GM19468 (cell line): ENCODE results near the gene OTOP1.
"Not testable (repeated sequence)": the region's sequence is repeated elsewhere in the genome, so short reads cannot be mapped to it uniquely, and the experiment has no call there.

Experiments used
- ATAC-seq: cut with Tn5 transposase; IDR thresholded peaks from one replicate; pipeline ENCODE4 v1.9.1; 2021; ENCODE audit warnings: mild to moderate bottlenecking, moderate library complexity, moderate number of reproducible peaks; ENCODE audit not compliant: unreplicated experiment; ENCODE audit errors: extremely low read depth

OTOP1 gene

GRCh38 chr4:4165701-4166392, 60.9 kb downstream of the OTOP1 start:
- ATAC-seq = not testable (repeated sequence)

- not testable (repeated sequence) for ATAC-seq
These were observed 62.1 kb downstream of the OTOP1 start for GRCh38 chr4:4164532-4165173.

- not testable (repeated sequence) for ATAC-seq
These were observed 64.5 kb downstream of the OTOP1 start for GRCh38 chr4:4162186-4162585.

GRCh38 chr4:4160956-4161665, 65.6 kb downstream of the OTOP1 start:
- not testable (repeated sequence) for ATAC-seq

- ATAC-seq = not testable (repeated sequence)
These were observed 81.1 kb downstream of the OTOP1 start for GRCh38 chr4:4145622-4146021.

- ATAC-seq = not testable (repeated sequence)
These were observed 83.4 kb downstream of the OTOP1 start for GRCh38 chr4:4143376-4143775.

- not testable (repeated sequence) for ATAC-seq
These were observed 84.0 kb downstream of the OTOP1 start for GRCh38 chr4:4142679-4143078.

GRCh38 chr4:4141186-4141585, 85.5 kb downstream of the OTOP1 start:
- not testable (repeated sequence) for ATAC-seq
